BJ (cell line): Measurements from ENCODE around the gene PLD4. TPM values are rescaled to one million over a fixed set of nuclear protein-coding genes. Genes with fewer than 3 reads are reported as not detected.

ENCODE experiments used
- CTCF ChIA-PET: fragments of 350-600 bp; formaldehyde crosslinking; extraction: SDS; loops from one replicate; lab custom pipeline; 2021; ENCODE audit warnings: antibody characterized with exemption, inconsistent platforms; lab: Yijun Ruan, JAX
- POLR2A ChIA-PET: fragments of 300-600 bp; sonication (Branson Sonifier 250); formaldehyde crosslinking; extraction: SDS; loops from one replicate; lab custom pipeline; 2021; ENCODE audit warnings: antibody characterized with exemption; lab: Charles Lee
- DNase-seq: peaks from one replicate; pipeline ENCODE4 v3.0.0-alpha.2; 2011; ENCODE audit warnings: low read depth
- H3K27me3 ChIP-seq: 2 replicates; pipeline ENCODE4 v1.6.0; 2011; ENCODE audit warnings: low read length; ENCODE audit not compliant: control insufficient read depth, insufficient read depth
- H3K36me3 ChIP-seq: 2 replicates; pipeline ENCODE4 v1.5.1; 2011; ENCODE audit warnings: low read length; ENCODE audit not compliant: control insufficient read depth, insufficient read depth
- H3K4me3 ChIP-seq: 2 replicates; pipeline ENCODE4 v1.5.1; 2011; ENCODE audit warnings: low read depth, mild to moderate bottlenecking, control low read depth, low read length
- CTCF ChIP-seq: IDR thresholded peaks from 2 replicates; pipeline ENCODE4 v1.5.1; 2011; ENCODE audit warnings: low read depth, mild to moderate bottlenecking, control low read depth, inconsistent platforms, low read length, moderate library complexity; ENCODE audit not compliant: insufficient read depth
- polyA plus RNA-seq: library from polyadenylated mRNA; depleted of rRNA; stranded (reverse); fragments of >200 nt; gene quantifications from 2 replicates; pipeline ENCODE4 v1.2.3, GENCODE V29; 2011

The PLD4 gene
- polyA plus RNA-seq, 1 experiment = 0.02 TPM

GRCh38 chr14:104937694-104938365, 13.2 kb downstream of the PLD4 start:
- H3K4me3 ChIP-seq = no peak overlapping the region
- DNase-seq = no peak
- ChIA-PET CTCF (interaction anchor here (1.2 to 6.2 kb wide), 4 partner anchors 14 to 126 kb away, joined by 3 to 42 read pairs (median 4); no protein-coding TSS in a partner anchor), POLR2A (interaction anchor here (0.7 kb wide), 1 partner anchor 22 kb away, joined by 4 read pairs; no protein-coding TSS in a partner anchor)
- no peak for TF ChIP-seq CTCF
- H3K27me3 ChIP-seq = peaks cover 3% of the 10 kb centered on the region; the same call in 1 of the 2 replicates
- peaks cover 2% of the 10 kb centered on the region; the same call in 1 of the 2 replicates for H3K36me3 ChIP-seq

GRCh38 chr14:104938436-104938835, 13.8 kb downstream of the PLD4 start:
- no peak for DNase-seq

GRCh38 chr14:104938960-104939359, 14.3 kb downstream of the PLD4 start:
- no peak for TF ChIP-seq CTCF
- H3K4me3 ChIP-seq = no peak overlapping the region
- H3K27me3 ChIP-seq = peaks cover 3% of the 10 kb centered on the region; the same call in 1 of the 2 replicates
- CTCF ChIA-PET = interaction anchor here (1.2 to 2.1 kb wide), 4 partner anchors 10 to 125 kb away, joined by 3 to 5 read pairs (median 4); no protein-coding TSS in a partner anchor
- H3K36me3 ChIP-seq = peaks cover 2% of the 10 kb centered on the region; the same call in 1 of the 2 replicates
- POLR2A ChIA-PET = no interaction called here
- DNase-seq = no peak

More at GRCh38 chr14:104938436-104938835, 13.8 kb downstream of the PLD4 start:
- TF ChIP-seq CTCF = no peak
- Histone ChIP-seq H3K27me3 (peaks cover 3% of the 10 kb centered on the region; the same call in 1 of the 2 replicates), H3K36me3 (peaks cover 2% of the 10 kb centered on the region; the same call in 1 of the 2 replicates), H3K4me3 (no peak overlapping the region)
- CTCF ChIA-PET = interaction anchor here (1.2 to 6.2 kb wide), 4 partner anchors 13 to 125 kb away, joined by 3 to 42 read pairs (median 4); no protein-coding TSS in a partner anchor
- POLR2A ChIA-PET = no interaction called here

GRCh38 chr14:104939666-104940410, 15.2 kb downstream of the PLD4 start:
- no peak for DNase-seq
- ChIA-PET POLR2A (no interaction called here), CTCF (interaction anchor here (0.8 to 2.1 kb wide), 4 partner anchors 10 to 107 kb away, joined by 3 to 6 read pairs (median 4); no protein-coding TSS in a partner anchor)
- H3K27me3 ChIP-seq = no peaks in the 10 kb centered on the region
- peaks cover 2% of the 10 kb centered on the region; the same call in 1 of the 2 replicates for H3K36me3 ChIP-seq
- H3K4me3 ChIP-seq = no peak overlapping the region
- TF ChIP-seq CTCF = no peak
